GM12891 (cell line): Measurements from ENCODE around the gene TMEM167A.

ENCODE experiments used
- PAX5 ChIP-seq: IDR thresholded peaks from 2 replicates; pipeline ENCODE4 v1.6.1; 2011; ENCODE audit warnings: low read length, moderate library complexity, mild to moderate bottlenecking; ENCODE audit not compliant: insufficient read depth, severe bottlenecking
- POLR2A ChIP-seq: IDR thresholded peaks from 2 replicates; pipeline ENCODE4 v1.6.1; 2011; ENCODE audit warnings: low read depth, low read length, control low read depth
- POLR2AphosphoS5 ChIP-seq: IDR thresholded peaks from 2 replicates; pipeline ENCODE4 v1.6.1; 2011; ENCODE audit warnings: low read depth, low read length, control low read depth
- POU2F2 ChIP-seq: IDR thresholded peaks from 2 replicates; pipeline ENCODE4 v1.6.1; 2011; ENCODE audit warnings: low read depth, mild to moderate bottlenecking, control low read depth, low read length, moderate library complexity
- SPI1 ChIP-seq: IDR thresholded peaks from 2 replicates; pipeline ENCODE4 v1.6.1; 2011; ENCODE audit warnings: low read depth, low read length, control low read depth
- TAF1 ChIP-seq: IDR thresholded peaks from 2 replicates; pipeline ENCODE4 v1.6.1; 2011; ENCODE audit warnings: low read depth, low read length, control low read depth

DNA sequence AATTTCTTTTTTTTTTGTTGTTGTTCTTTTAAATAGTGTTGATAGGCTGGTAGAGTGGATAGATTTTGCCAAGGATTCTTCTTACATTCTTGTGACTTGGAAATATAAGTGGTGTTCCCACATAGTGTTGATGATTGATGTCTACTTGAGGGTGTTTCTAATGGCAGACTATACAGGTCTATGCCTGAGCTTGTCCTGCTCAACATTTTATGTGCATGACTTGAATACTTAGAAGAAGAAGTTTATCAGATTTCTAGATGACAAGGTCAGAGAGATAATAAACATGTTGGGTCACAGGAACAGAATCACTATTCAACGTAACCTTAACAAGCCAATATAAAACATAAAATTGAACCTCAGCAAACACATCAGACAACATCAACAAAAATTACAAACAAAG is 24.3 kb upstream of the TMEM167A start:
- no peak for TF ChIP-seq POLR2AphosphoS5
- no peak for TF ChIP-seq POLR2A
- no peak for TF ChIP-seq TAF1
- TF ChIP-seq SPI1 = no peak
- no peak for TF ChIP-seq POU2F2
- no peak for TF ChIP-seq PAX5
